Cardiac muscle cell (in vitro differentiated cells and primary cell): ENCODE results near the gene RBM28. TPM values are rescaled to one million over a fixed set of nuclear protein-coding genes. Genes with fewer than 3 reads are reported as not detected.

Experiments used
- DNase-seq, 2 donors: peaks; one replicate each; pipeline versions ENCODE4 v3.0.0 to v3.0.0-alpha.2; 2010 to 2017; ENCODE audit warnings: low read depth in 1 of 2, low spot score in 1 of 2
- H3K27ac ChIP-seq: fragments of 200-600 bp; sonication (generic); 2 replicates; pipeline ENCODE4 v1.5.1; 2016
- H3K27me3 ChIP-seq: fragments of 200-600 bp; sonication (generic); 2 replicates; pipeline ENCODE4 v1.6.0; 2016; ENCODE audit warnings: control low read depth
- H3K36me3 ChIP-seq: fragments of 200-600 bp; sonication (generic); 2 replicates; pipeline ENCODE4 v1.5.1; 2016; ENCODE audit warnings: control low read depth
- H3K4me1 ChIP-seq: fragments of 200-600 bp; sonication (generic); 2 replicates; pipeline ENCODE4 v1.8.1; 2017; ENCODE audit warnings: low read depth, mild to moderate bottlenecking, mixed run types
- H3K4me3 ChIP-seq: fragments of 200-600 bp; sonication (generic); 2 replicates; pipeline ENCODE4 v1.5.1; 2016; ENCODE audit warnings: mild to moderate bottlenecking
- H3K9me3 ChIP-seq: fragments of 200-600 bp; sonication (generic); 2 replicates; pipeline ENCODE4 v1.5.1; 2017; ENCODE audit warnings: low read depth, mild to moderate bottlenecking, control low read depth
- polyA plus RNA-seq: library from polyadenylated mRNA; unstranded; fragments of >200 nt; fragmentation: Nextera tagmentation; extraction: Ambion mirVana; gene quantifications from 2 replicates; pipeline ENCODE4 v1.2.1, GENCODE V29; 2016
- total RNA-seq: library from RNA; depleted of rRNA; stranded (reverse); fragments of >200 nt; gene quantifications from 2 replicates; pipeline ENCODE4 v1.2.3, GENCODE V29; 2016
- TF ChIP-seq, protein P1 (sequence below): IDR thresholded peaks from 2 replicates; pipeline ENCODE4 v1.5.1; 2012; ENCODE audit warnings: low read depth, mild to moderate bottlenecking, low read length

RBM28 gene
- total and polyA plus RNA-seq, 2 experiments from 2014 or later: 23.0 to 26.4 TPM

DNA sequence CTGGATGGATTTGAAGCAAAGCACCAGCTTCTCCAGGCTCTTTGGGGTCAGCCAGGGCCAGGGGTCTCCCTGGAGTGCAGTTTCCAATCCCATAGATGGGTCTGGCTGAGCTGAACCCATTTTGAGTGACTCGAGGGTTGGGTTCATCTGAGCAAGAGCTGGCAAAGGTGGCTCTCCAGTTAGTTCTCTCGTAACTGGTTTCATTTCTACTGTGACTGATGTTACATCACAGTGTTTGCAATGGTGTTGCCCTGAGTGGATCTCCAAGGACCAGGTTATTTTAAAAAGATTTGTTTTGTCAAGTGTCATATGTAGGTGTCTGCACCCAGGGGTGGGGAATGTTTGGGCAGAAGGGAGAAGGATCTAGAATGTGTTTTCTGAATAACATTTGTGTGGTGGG, 88.4 kb downstream of the RBM28 start:
- H3K27ac ChIP-seq: no peak overlapping the region
- no peaks in the 10 kb centered on the region for H3K36me3 ChIP-seq
- H3K4me1 ChIP-seq: no peaks in the 10 kb centered on the region
- TF ChIP-seq, protein P1, sequence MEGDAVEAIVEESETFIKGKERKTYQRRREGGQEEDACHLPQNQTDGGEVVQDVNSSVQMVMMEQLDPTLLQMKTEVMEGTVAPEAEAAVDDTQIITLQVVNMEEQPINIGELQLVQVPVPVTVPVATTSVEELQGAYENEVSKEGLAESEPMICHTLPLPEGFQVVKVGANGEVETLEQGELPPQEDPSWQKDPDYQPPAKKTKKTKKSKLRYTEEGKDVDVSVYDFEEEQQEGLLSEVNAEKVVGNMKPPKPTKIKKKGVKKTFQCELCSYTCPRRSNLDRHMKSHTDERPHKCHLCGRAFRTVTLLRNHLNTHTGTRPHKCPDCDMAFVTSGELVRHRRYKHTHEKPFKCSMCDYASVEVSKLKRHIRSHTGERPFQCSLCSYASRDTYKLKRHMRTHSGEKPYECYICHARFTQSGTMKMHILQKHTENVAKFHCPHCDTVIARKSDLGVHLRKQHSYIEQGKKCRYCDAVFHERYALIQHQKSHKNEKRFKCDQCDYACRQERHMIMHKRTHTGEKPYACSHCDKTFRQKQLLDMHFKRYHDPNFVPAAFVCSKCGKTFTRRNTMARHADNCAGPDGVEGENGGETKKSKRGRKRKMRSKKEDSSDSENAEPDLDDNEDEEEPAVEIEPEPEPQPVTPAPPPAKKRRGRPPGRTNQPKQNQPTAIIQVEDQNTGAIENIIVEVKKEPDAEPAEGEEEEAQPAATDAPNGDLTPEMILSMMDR: no peak
- no peak overlapping the region for H3K4me3 ChIP-seq
- DNase-seq: no peak
- no peaks in the 10 kb centered on the region for H3K27me3 ChIP-seq
- H3K9me3 ChIP-seq: no peaks in the 10 kb centered on the region

DNA sequence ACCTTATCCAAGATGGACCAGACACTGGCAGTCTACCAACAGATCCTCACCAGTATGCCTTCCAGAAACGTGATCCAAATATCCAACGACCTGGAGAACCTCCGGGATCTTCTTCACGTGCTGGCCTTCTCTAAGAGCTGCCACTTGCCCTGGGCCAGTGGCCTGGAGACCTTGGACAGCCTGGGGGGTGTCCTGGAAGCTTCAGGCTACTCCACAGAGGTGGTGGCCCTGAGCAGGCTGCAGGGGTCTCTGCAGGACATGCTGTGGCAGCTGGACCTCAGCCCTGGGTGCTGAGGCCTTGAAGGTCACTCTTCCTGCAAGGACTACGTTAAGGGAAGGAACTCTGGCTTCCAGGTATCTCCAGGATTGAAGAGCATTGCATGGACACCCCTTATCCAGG, 89.2 kb downstream of the RBM28 start:
- TF ChIP-seq, protein P1: no peak
- no peak for DNase-seq
- no peaks in the 10 kb centered on the region for H3K4me1 ChIP-seq
- H3K27ac ChIP-seq: no peak overlapping the region
- H3K4me3 ChIP-seq: no peak overlapping the region
- H3K27me3 ChIP-seq: no peaks in the 10 kb centered on the region
- no peaks in the 10 kb centered on the region for H3K9me3 ChIP-seq
- H3K36me3 ChIP-seq: no peaks in the 10 kb centered on the region

DNA sequence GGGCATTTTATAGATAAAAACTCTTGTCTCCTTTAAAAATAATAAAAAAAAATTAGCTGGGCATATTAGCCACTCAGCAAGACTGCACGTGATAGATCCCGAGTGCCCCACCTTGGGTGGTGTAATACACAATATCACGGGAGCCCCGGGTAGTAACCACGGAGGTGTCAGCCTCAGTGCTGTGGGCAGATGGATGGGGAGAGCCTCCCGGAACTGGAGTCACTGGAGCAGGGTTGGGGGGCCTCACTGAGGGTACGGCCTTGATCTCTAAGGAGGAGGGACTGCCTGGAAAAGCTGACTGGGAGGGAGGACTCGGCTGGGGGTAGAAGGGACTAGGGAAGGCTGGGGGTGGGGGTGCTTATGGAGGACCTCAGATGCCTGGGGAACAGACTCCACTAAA, 90.0 kb downstream of the RBM28 start:
- no peaks in the 10 kb centered on the region for H3K27me3 ChIP-seq
- no peaks in the 10 kb centered on the region for H3K4me1 ChIP-seq
- H3K36me3 ChIP-seq: no peaks in the 10 kb centered on the region
- no peak overlapping the region for H3K27ac ChIP-seq
- no peaks in the 10 kb centered on the region for H3K9me3 ChIP-seq
- no peak overlapping the region for H3K4me3 ChIP-seq
- TF ChIP-seq, protein P1: no peak
- DNase-seq: no peak

DNA sequence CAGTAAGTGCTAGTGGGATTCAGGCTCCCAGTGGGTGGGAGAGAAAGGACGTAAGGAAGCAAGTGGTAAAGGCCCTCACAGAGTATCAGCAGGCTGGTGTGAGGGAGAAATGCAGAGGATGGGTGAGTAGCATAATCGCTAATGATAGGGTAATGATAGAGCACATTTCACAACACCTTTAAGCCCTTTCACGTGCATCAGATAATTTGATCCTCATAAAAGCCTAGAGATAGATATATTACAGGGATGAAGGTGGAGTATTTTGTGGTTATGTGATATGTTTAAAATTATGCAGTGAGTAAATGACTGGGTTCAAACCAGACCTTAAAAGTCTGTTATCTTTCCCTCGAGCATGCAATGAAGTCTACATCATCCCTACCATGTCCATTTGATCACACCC, 92.4 kb downstream of the RBM28 start:
- Histone ChIP-seq H3K9me3 (no peaks in the 10 kb centered on the region), H3K36me3 (no peaks in the 10 kb centered on the region), H3K27me3 (no peaks in the 10 kb centered on the region), H3K4me3 (no peak overlapping the region), H3K4me1 (no peaks in the 10 kb centered on the region), H3K27ac (no peak overlapping the region)
- DNase-seq: no peak
- TF ChIP-seq, protein P1: no peak

Other genes starting within 250 kb of the RBM28 start
- gene LEP, start 102.6 kb downstream of the RBM28 start, total RNA-seq: not detected in 2 replicates
- gene LEP, start 102.6 kb downstream of the RBM28 start, polyA plus RNA-seq: not detected in 2 replicates
- 17.6 and 26.6 TPM in 2 replicates for gene PRRT4, start 17.8 kb upstream of the RBM28 start, total RNA-seq
- gene PRRT4, start 17.8 kb upstream of the RBM28 start, polyA plus RNA-seq: 13.2 and 20.7 TPM in 2 replicates
- gene IMPDH1, start 66.1 kb upstream of the RBM28 start, total RNA-seq: 23.1 and 24.0 TPM in 2 replicates
- 20.5 and 27.5 TPM in 2 replicates for gene IMPDH1, start 66.1 kb upstream of the RBM28 start, polyA plus RNA-seq
- gene HILPDA, start 112.0 kb upstream of the RBM28 start, total RNA-seq: 16.2 and 27.5 TPM in 2 replicates
- 48.7 and 56.0 TPM in 2 replicates for gene HILPDA, start 112.0 kb upstream of the RBM28 start, polyA plus RNA-seq
- gene METTL2B, start 132.8 kb upstream of the RBM28 start, total RNA-seq: 27.9 and 32.2 TPM in 2 replicates
- 21.3 TPM in 2 replicates for gene METTL2B, start 132.8 kb upstream of the RBM28 start, polyA plus RNA-seq